GM23338 (cell line): Measurements from ENCODE around the gene ZNF281. TPM values are rescaled to one million over a fixed set of nuclear protein-coding genes. Genes with fewer than 3 reads are reported as not detected.

Source experiments
- ATAC-seq: fragments of 200-7000 bp; cut with Tn5 transposase; 3 replicates; pipeline ENCODE4 v1.9.1; 2020
- DNase-seq: peaks from one replicate; pipeline ENCODE4 v3.0.0-alpha.2; 2015; ENCODE audit warnings: low spot score
- H2AFZ ChIP-seq: fragments of 200-600 bp; sonication (generic); 2 replicates; pipeline ENCODE4 v1.8.0; 2016; ENCODE audit warnings: antibody characterized with exemption, mild to moderate bottlenecking, moderate library complexity
- H3F3A ChIP-seq: fragments of 200-600 bp; sonication (generic); replicated peaks from 2 replicates; pipeline ENCODE4 v1.8.0; 2017; ENCODE audit warnings: antibody characterized with exemption, mixed run types, low read depth
- H3K27ac ChIP-seq: fragments of 200-600 bp; sonication (generic); 2 replicates; pipeline ENCODE4 v1.6.1; 2016; ENCODE audit warnings: low read depth
- H3K27me3 ChIP-seq: fragments of 200-600 bp; sonication (generic); 2 replicates; pipeline ENCODE4 v1.8.0; 2016; ENCODE audit warnings: mild to moderate bottlenecking, mixed run types, moderate library complexity; ENCODE audit not compliant: insufficient read depth
- H3K36me3 ChIP-seq: fragments of 200-600 bp; sonication (generic); 2 replicates; pipeline ENCODE4 v1.8.0; 2016; ENCODE audit warnings: mild to moderate bottlenecking; ENCODE audit not compliant: insufficient read depth
- H3K4me1 ChIP-seq: fragments of 200-600 bp; sonication (generic); 2 replicates; pipeline ENCODE4 v1.8.0; 2016; ENCODE audit warnings: mild to moderate bottlenecking, moderate library complexity; ENCODE audit not compliant: insufficient read depth
- H3K4me2 ChIP-seq: fragments of 200-600 bp; sonication (generic); 2 replicates; pipeline ENCODE4 v1.7.1; 2017; ENCODE audit warnings: mixed run types
- H3K4me3 ChIP-seq: fragments of 200-600 bp; sonication (generic); 2 replicates; pipeline ENCODE4 v1.6.1; 2016; ENCODE audit warnings: mixed run types
- H3K79me2 ChIP-seq: fragments of 200-600 bp; sonication (generic); replicated peaks from 2 replicates; pipeline ENCODE4 v1.8.0; 2017; ENCODE audit warnings: mild to moderate bottlenecking; ENCODE audit not compliant: insufficient read depth
- H3K9me2 ChIP-seq: fragments of 200-600 bp; sonication (generic); 2 replicates; pipeline ENCODE4 v1.8.0; 2017; ENCODE audit not compliant: insufficient read depth
- H4K20me1 ChIP-seq: fragments of 200-600 bp; sonication (generic); replicated peaks from 2 replicates; pipeline ENCODE4 v1.8.0; 2017; ENCODE audit warnings: mild to moderate bottlenecking; ENCODE audit not compliant: insufficient read depth
- H3K27ac Mint-ChIP-seq: 2 replicates; pipeline ENCODE4 v1.8.0; 2020; ENCODE audit warnings: inconsistent platforms, mild to moderate bottlenecking, moderate library complexity, mixed read lengths
- H3K27me3 Mint-ChIP-seq: 3 replicates; pipeline ENCODE4 v1.8.0; 2022; ENCODE audit warnings: low read depth, mild to moderate bottlenecking, moderate library complexity, mixed read lengths, inconsistent platforms; ENCODE audit not compliant: insufficient read depth, poor library complexity
- H3K36me3 Mint-ChIP-seq: 3 replicates; pipeline ENCODE4 v1.8.0; 2021; ENCODE audit warnings: low read depth, mild to moderate bottlenecking, inconsistent platforms, moderate library complexity, mixed read lengths
- H3K4me1 Mint-ChIP-seq: 3 replicates; pipeline ENCODE4 v1.8.0; 2020; ENCODE audit warnings: mild to moderate bottlenecking, inconsistent platforms, mixed read lengths
- H3K4me3 Mint-ChIP-seq: 3 replicates; pipeline ENCODE4 v1.8.0; 2021; ENCODE audit warnings: moderate library complexity, mild to moderate bottlenecking, inconsistent platforms, mixed read lengths
- H3K9me3 Mint-ChIP-seq: 3 replicates; pipeline ENCODE4 v1.8.0; 2020; ENCODE audit warnings: moderate library complexity, mild to moderate bottlenecking, inconsistent platforms, mixed read lengths
- EZH2phosphoT487 ChIP-seq: fragments of 200-600 bp; sonication (generic); IDR thresholded peaks from one replicate; pipeline ENCODE4 v1.8.1; 2018; ENCODE audit warnings: antibody characterized with exemption; ENCODE audit not compliant: unreplicated experiment
- NANOG ChIP-seq: IDR thresholded peaks from 2 replicates; pipeline ENCODE4 v1.6.1; 2016; ENCODE audit warnings: antibody characterized with exemption, borderline replicate concordance
- POLR2AphosphoS5 ChIP-seq: IDR thresholded peaks from 2 replicates; pipeline ENCODE4 v1.6.1; 2016; ENCODE audit warnings: antibody characterized with exemption, low read depth
- REST ChIP-seq: IDR thresholded peaks from one replicate; pipeline ENCODE4 v1.6.1; 2018; ENCODE audit warnings: antibody characterized with exemption; ENCODE audit not compliant: unreplicated experiment
- STAT1 ChIP-seq: IDR thresholded peaks from one replicate; pipeline ENCODE4 v1.6.1; 2016; ENCODE audit warnings: antibody characterized with exemption; ENCODE audit not compliant: unreplicated experiment
- polyA plus RNA-seq: library from polyadenylated mRNA; unstranded; fragments of >200 nt; fragmentation: Nextera tagmentation; extraction: Ambion mirVana; gene quantifications from 2 replicates; pipeline ENCODE4 v1.2.1, GENCODE V29; 2016
- total RNA-seq: library from RNA; depleted of rRNA; stranded (reverse); fragments of >200 nt; shearing (Covaris generic); gene quantifications from 2 replicates; pipeline ENCODE4 v1.2.3, GENCODE V29; 2014
- TF ChIP-seq, protein P1 (sequence below): fragments of 250-450 bp; sonication (Bioruptor Pico); IDR thresholded peaks from 2 replicates; pipeline ENCODE4 v1.5.0; 2020; ENCODE audit warnings: mild to moderate bottlenecking, moderate library complexity
- TF ChIP-seq, protein P2 (sequence below), 2 experiments: fragments of 200-600 bp in 1 of 2; sonication (generic) in 1 of 2; conservative IDR thresholded peaks; 2 replicates each; pipeline versions ENCODE4 v1.5.1 to v1.6.1; 2016 to 2017; ENCODE audit warnings: antibody characterized with exemption in 2 of 2, low read depth in 2 of 2, mild to moderate bottlenecking in 2 of 2, moderate library complexity in 1 of 2

Gene ZNF281
- total and polyA plus RNA-seq, 2 experiments from 2014 or later = 62.1 to 79.3 TPM

DNA sequence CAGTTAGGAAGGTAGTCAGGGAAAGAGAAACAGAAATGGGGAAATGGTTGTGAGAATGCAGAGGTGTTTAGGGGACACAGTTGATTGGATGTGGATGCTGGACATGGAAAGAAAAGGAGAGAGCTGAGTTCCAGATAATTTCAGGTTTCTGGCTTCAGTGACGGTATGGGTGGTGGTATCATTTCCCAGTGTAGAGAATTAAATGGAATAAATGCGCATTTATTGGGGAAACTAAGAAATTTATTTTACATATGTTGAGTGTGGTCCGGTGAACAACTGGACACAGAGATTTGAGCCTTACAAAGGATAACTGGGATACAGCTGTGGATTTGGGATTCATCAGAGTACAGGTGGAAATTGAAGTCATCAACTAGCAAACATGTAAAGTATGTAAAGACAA is 12.4 kb upstream of the ZNF281 start (continued):
- TF ChIP-seq, protein P1, sequence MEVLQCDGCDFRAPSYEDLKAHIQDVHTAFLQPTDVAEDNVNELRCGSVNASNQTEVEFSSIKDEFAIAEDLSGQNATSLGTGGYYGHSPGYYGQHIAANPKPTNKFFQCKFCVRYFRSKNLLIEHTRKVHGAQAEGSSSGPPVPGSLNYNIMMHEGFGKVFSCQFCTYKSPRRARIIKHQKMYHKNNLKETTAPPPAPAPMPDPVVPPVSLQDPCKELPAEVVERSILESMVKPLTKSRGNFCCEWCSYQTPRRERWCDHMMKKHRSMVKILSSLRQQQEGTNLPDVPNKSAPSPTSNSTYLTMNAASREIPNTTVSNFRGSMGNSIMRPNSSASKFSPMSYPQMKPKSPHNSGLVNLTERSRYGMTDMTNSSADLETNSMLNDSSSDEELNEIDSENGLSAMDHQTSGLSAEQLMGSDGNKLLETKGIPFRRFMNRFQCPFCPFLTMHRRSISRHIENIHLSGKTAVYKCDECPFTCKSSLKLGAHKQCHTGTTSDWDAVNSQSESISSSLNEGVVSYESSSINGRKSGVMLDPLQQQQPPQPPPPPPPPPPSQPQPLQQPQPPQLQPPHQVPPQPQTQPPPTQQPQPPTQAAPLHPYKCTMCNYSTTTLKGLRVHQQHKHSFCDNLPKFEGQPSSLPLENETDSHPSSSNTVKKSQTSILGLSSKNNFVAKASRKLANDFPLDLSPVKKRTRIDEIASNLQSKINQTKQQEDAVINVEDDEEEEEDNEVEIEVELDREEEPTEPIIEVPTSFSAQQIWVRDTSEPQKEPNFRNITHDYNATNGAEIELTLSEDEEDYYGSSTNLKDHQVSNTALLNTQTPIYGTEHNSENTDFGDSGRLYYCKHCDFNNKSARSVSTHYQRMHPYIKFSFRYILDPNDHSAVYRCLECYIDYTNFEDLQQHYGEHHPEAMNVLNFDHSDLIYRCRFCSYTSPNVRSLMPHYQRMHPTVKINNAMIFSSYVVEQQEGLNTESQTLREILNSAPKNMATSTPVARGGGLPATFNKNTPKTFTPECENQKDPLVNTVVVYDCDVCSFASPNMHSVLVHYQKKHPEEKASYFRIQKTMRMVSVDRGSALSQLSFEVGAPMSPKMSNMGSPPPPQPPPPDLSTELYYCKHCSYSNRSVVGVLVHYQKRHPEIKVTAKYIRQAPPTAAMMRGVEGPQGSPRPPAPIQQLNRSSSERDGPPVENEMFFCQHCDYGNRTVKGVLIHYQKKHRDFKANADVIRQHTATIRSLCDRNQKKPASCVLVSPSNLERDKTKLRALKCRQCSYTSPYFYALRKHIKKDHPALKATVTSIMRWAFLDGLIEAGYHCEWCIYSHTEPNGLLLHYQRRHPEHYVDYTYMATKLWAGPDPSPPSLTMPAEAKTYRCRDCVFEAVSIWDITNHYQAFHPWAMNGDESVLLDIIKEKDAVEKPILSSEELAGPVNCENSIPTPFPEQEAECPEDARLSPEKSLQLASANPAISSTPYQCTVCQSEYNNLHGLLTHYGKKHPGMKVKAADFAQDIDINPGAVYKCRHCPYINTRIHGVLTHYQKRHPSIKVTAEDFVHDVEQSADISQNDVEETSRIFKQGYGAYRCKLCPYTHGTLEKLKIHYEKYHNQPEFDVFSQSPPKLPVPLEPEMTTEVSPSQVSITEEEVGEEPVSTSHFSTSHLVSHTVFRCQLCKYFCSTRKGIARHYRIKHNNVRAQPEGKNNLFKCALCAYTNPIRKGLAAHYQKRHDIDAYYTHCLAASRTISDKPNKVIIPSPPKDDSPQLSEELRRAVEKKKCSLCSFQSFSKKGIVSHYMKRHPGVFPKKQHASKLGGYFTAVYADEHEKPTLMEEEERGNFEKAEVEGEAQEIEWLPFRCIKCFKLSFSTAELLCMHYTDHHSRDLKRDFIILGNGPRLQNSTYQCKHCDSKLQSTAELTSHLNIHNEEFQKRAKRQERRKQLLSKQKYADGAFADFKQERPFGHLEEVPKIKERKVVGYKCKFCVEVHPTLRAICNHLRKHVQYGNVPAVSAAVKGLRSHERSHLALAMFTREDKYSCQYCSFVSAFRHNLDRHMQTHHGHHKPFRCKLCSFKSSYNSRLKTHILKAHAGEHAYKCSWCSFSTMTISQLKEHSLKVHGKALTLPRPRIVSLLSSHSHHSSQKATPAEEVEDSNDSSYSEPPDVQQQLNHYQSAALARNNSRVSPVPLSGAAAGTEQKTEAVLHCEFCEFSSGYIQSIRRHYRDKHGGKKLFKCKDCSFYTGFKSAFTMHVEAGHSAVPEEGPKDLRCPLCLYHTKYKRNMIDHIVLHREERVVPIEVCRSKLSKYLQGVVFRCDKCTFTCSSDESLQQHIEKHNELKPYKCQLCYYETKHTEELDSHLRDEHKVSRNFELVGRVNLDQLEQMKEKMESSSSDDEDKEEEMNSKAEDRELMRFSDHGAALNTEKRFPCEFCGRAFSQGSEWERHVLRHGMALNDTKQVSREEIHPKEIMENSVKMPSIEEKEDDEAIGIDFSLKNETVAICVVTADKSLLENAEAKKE = no peak

DNA sequence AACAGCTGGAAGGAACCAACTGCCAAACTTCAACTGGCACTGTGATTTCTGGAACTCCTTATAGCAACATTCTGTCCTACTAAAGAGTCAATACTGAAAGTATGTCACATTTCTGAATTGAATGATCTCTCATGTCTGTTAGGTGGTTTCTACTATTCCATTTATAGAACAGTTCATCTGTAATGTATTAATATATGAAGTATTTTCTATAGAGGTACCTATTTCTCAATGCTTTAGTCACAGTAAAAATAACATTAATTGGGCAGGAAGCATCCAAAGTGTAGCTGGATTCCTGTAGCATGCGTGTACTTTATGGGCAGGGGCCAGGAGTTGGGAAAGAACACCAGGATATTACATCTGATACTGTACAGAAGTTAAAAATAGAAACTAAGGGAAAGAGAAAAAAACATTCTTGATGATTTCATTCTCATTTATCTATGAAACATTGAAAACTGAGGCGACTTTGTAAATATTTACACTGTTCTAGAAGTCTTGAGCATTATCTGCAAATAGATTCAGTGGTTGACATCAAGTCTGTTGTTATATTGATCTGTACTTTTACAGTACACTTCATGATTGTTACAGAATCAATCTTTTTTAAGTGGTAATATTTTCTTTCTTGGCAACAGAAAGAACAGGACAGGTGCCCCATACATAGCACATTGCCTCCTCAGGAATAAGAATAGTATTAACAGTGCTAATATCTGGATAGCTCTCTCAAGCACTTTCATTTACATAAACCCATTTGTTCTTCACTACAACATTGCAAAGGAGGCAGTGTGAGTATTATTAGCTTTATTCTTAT is 6.2 kb upstream of the ZNF281 start:
- peak overlapping the region; percentile 15; the same call in 1 of the 2 replicates for H3K4me3 ChIP-seq
- peaks cover 92% of the 10 kb centered on the region for H3K79me2 ChIP-seq
- H3K9me2 ChIP-seq = no peaks in the 10 kb centered on the region
- Mint-ChIP-seq H3K27ac (no peak overlapping the region), H3K36me3 (peaks cover 49% of the 10 kb centered on the region), H3K4me1 (peaks cover 33% of the 10 kb centered on the region), H3K9me3 (no peaks in the 10 kb centered on the region), H3K4me3 (no peak overlapping the region; the same call in 2 of the 3 replicates), H3K27me3 (peaks cover 9% of the 10 kb centered on the region)
- no peaks in the 10 kb centered on the region for H3K27me3 ChIP-seq
- peak overlapping the region; percentile 17 for H3K4me2 ChIP-seq
- ATAC-seq (no peak), DNase-seq (no peak)
- H2AFZ ChIP-seq = no peak overlapping the region
- H3K36me3 ChIP-seq = peaks cover 11% of the 10 kb centered on the region; the same call in 1 of the 2 replicates
- H3K4me1 ChIP-seq = peaks cover 36% of the 10 kb centered on the region
- peak overlapping the region; percentile 36; the same call in 1 of the 2 replicates for H3K27ac ChIP-seq
- H3F3A ChIP-seq = 0 out of 2 replicates have a peak, but pooled peaks cover 3% of the 10 kb centered on the region
- H4K20me1 ChIP-seq = peaks cover under 1% of the 10 kb centered on the region; the same call in 1 of the 2 replicates
- TF ChIP-seq EZH2phosphoT487 = no peak
- no peak for TF ChIP-seq STAT1
- no peak for TF ChIP-seq NANOG
- TF ChIP-seq, protein P2, sequence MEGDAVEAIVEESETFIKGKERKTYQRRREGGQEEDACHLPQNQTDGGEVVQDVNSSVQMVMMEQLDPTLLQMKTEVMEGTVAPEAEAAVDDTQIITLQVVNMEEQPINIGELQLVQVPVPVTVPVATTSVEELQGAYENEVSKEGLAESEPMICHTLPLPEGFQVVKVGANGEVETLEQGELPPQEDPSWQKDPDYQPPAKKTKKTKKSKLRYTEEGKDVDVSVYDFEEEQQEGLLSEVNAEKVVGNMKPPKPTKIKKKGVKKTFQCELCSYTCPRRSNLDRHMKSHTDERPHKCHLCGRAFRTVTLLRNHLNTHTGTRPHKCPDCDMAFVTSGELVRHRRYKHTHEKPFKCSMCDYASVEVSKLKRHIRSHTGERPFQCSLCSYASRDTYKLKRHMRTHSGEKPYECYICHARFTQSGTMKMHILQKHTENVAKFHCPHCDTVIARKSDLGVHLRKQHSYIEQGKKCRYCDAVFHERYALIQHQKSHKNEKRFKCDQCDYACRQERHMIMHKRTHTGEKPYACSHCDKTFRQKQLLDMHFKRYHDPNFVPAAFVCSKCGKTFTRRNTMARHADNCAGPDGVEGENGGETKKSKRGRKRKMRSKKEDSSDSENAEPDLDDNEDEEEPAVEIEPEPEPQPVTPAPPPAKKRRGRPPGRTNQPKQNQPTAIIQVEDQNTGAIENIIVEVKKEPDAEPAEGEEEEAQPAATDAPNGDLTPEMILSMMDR (conservative IDR thresholded peaks at IDR 0.05; ENCODE audit: low read depth in 2 of 2) = no peak
- no peak for TF ChIP-seq POLR2AphosphoS5
- TF ChIP-seq REST = no peak
